Measurements from ENCODE around the gene PLA2G4F. TPM values are rescaled to one million over a fixed set of nuclear protein-coding genes. Genes with fewer than 3 reads are reported as not detected.

PLA2G4F gene
- not detected for polyA plus RNA-seq (2013, experiment 1 of 4)
- polyA plus RNA-seq (2013, experiment 2 of 4): not detected
- polyA plus RNA-seq (2013, experiment 3 of 4): not detected
- not detected for polyA plus RNA-seq (2013, experiment 4 of 4)

- no peak within 1 kb of the TSS for H3K27ac ChIP-seq (ENCODE audit: insufficient read depth, low read depth, low read length, poor library complexity, severe bottlenecking)
- H3K27me3 ChIP-seq (ENCODE audit: control insufficient read depth, insufficient read depth, low read length, poor library complexity, severe bottlenecking): no peaks in the 10 kb centered on the region
- H3K9me3 ChIP-seq (ENCODE audit: control insufficient read depth, low read length): no peaks in the 10 kb centered on the region
- 91% methylated on average over 8 of the region's 8 CpGs for WGBS, 2 experiments
- H3K4me1 ChIP-seq (ENCODE audit: control insufficient read depth, insufficient read depth, low read length): no peaks in the 10 kb centered on the region
- no peak within 1 kb of the TSS for H3K4me3 ChIP-seq (ENCODE audit: insufficient read depth, low read depth, low read length)
- peaks cover 7% of the 10 kb centered on the region for H3K36me3 ChIP-seq (ENCODE audit: control insufficient read depth, insufficient read depth, low read length)
Observed at GRCh38 chr15:42156243-42156922, at the start of gene PLA2G4F. Gene PLA2G4F (minus strand): TSS chr15:42156636. CDS start chr15:42156549, 87 bp downstream.

GRCh38 chr15:42203891-42204290, 47.5 kb upstream of the PLA2G4F start:
- H3K27me3 ChIP-seq (ENCODE audit: control insufficient read depth, insufficient read depth, low read length, poor library complexity, severe bottlenecking): no peaks in the 10 kb centered on the region
- no peaks in the 10 kb centered on the region for H3K36me3 ChIP-seq (ENCODE audit: control insufficient read depth, insufficient read depth, low read length)
- no peaks in the 10 kb centered on the region for H3K9me3 ChIP-seq (ENCODE audit: control insufficient read depth, low read length)
- peaks cover 5% of the 10 kb centered on the region for H3K4me1 ChIP-seq (ENCODE audit: control insufficient read depth, insufficient read depth, low read length)
- H3K27ac ChIP-seq (ENCODE audit: insufficient read depth, low read depth, low read length, poor library complexity, severe bottlenecking): no peak overlapping the region
- 93 to 98% methylated on average over 3 of the region's 3 CpGs for WGBS, 2 experiments
- no peak overlapping the region for H3K4me3 ChIP-seq (ENCODE audit: insufficient read depth, low read depth, low read length)

GRCh38 chr15:42202653-42203052, 46.2 kb upstream of the PLA2G4F start:
- peaks cover under 1% of the 10 kb centered on the region for H3K36me3 ChIP-seq (ENCODE audit: control insufficient read depth, insufficient read depth, low read length)
- 88 to 93% methylated on average over 2 of the region's 2 CpGs for WGBS, 2 experiments
- H3K4me3 ChIP-seq (ENCODE audit: insufficient read depth, low read depth, low read length): no peak overlapping the region
- no peaks in the 10 kb centered on the region for H3K9me3 ChIP-seq (ENCODE audit: control insufficient read depth, low read length)
- no peak overlapping the region for H3K27ac ChIP-seq (ENCODE audit: insufficient read depth, low read depth, low read length, poor library complexity, severe bottlenecking)
- H3K4me1 ChIP-seq (ENCODE audit: control insufficient read depth, insufficient read depth, low read length): peaks cover 5% of the 10 kb centered on the region
- H3K27me3 ChIP-seq (ENCODE audit: control insufficient read depth, insufficient read depth, low read length, poor library complexity, severe bottlenecking): no peaks in the 10 kb centered on the region

GRCh38 chr15:42201801-42202200, 45.4 kb upstream of the PLA2G4F start:
- H3K4me3 ChIP-seq (ENCODE audit: insufficient read depth, low read depth, low read length): no peak overlapping the region
- WGBS, 2 experiments: 78% methylated on average over 1 of the region's 1 CpG; no CpG with 5 or more reads in 1 of the 2 experiments

GRCh38 chr15:42199126-42199525, 42.7 kb upstream of the PLA2G4F start:
- H3K9me3 ChIP-seq (ENCODE audit: control insufficient read depth, low read length): no peaks in the 10 kb centered on the region
- H3K36me3 ChIP-seq (ENCODE audit: control insufficient read depth, insufficient read depth, low read length): peaks cover 6% of the 10 kb centered on the region
- 93 to 94% methylated on average over 5 of the region's 5 CpGs for WGBS, 2 experiments
- H3K4me1 ChIP-seq (ENCODE audit: control insufficient read depth, insufficient read depth, low read length): no peaks in the 10 kb centered on the region
- H3K27ac ChIP-seq (ENCODE audit: insufficient read depth, low read depth, low read length, poor library complexity, severe bottlenecking): no peak overlapping the region
- H3K27me3 ChIP-seq (ENCODE audit: control insufficient read depth, insufficient read depth, low read length, poor library complexity, severe bottlenecking): no peaks in the 10 kb centered on the region
- no peak overlapping the region for H3K4me3 ChIP-seq (ENCODE audit: insufficient read depth, low read depth, low read length)

More at GRCh38 chr15:42201801-42202200, 45.4 kb upstream of the PLA2G4F start:
- Histone ChIP-seq H3K27ac (ENCODE audit: insufficient read depth, low read depth, low read length, poor library complexity, severe bottlenecking) (no peak overlapping the region), H3K9me3 (ENCODE audit: control insufficient read depth, low read length) (no peaks in the 10 kb centered on the region), H3K36me3 (ENCODE audit: control insufficient read depth, insufficient read depth, low read length) (peaks cover 6% of the 10 kb centered on the region), H3K4me1 (ENCODE audit: control insufficient read depth, insufficient read depth, low read length) (no peaks in the 10 kb centered on the region), H3K27me3 (ENCODE audit: control insufficient read depth, insufficient read depth, low read length, poor library complexity, severe bottlenecking) (no peaks in the 10 kb centered on the region)

- Histone ChIP-seq H3K36me3 (ENCODE audit: control insufficient read depth, insufficient read depth, low read length) (peaks cover 6% of the 10 kb centered on the region), H3K4me3 (ENCODE audit: insufficient read depth, low read depth, low read length) (no peak overlapping the region), H3K27ac (ENCODE audit: insufficient read depth, low read depth, low read length, poor library complexity, severe bottlenecking) (no peak overlapping the region), H3K4me1 (ENCODE audit: control insufficient read depth, insufficient read depth, low read length) (no peaks in the 10 kb centered on the region), H3K9me3 (ENCODE audit: control insufficient read depth, low read length) (no peaks in the 10 kb centered on the region), H3K27me3 (ENCODE audit: control insufficient read depth, insufficient read depth, low read length, poor library complexity, severe bottlenecking) (no peaks in the 10 kb centered on the region)
- WGBS, 2 experiments: 94 to 98% methylated on average over 1 of the region's 1 CpG
Observed at GRCh38 chr15:42198516-42198915, 42.1 kb upstream of the PLA2G4F start.

- Histone ChIP-seq H3K9me3 (ENCODE audit: control insufficient read depth, low read length) (no peaks in the 10 kb centered on the region), H3K4me3 (ENCODE audit: insufficient read depth, low read depth, low read length) (no peak overlapping the region), H3K27ac (ENCODE audit: insufficient read depth, low read depth, low read length, poor library complexity, severe bottlenecking) (no peak overlapping the region), H3K27me3 (ENCODE audit: control insufficient read depth, insufficient read depth, low read length, poor library complexity, severe bottlenecking) (no peaks in the 10 kb centered on the region), H3K4me1 (ENCODE audit: control insufficient read depth, insufficient read depth, low read length) (no peaks in the 10 kb centered on the region), H3K36me3 (ENCODE audit: control insufficient read depth, insufficient read depth, low read length) (peaks cover 17% of the 10 kb centered on the region)
- 89 to 94% methylated on average over 5 of the region's 5 CpGs for WGBS, 2 experiments
Observed at GRCh38 chr15:42194513-42194912, 38.1 kb upstream of the PLA2G4F start.

- WGBS, 2 experiments: 98% methylated on average over 3 of the region's 3 CpGs
- peaks cover 24% of the 10 kb centered on the region for H3K36me3 ChIP-seq (ENCODE audit: control insufficient read depth, insufficient read depth, low read length)
Observed at GRCh38 chr15:42193383-42193782, 36.9 kb upstream of the PLA2G4F start.

GRCh38 chr15:42191610-42192346, 35.3 kb upstream of the PLA2G4F start:
- no peaks in the 10 kb centered on the region for H3K27me3 ChIP-seq (ENCODE audit: control insufficient read depth, insufficient read depth, low read length, poor library complexity, severe bottlenecking)
- no peak overlapping the region for H3K4me3 ChIP-seq (ENCODE audit: insufficient read depth, low read depth, low read length)
- peaks cover 34% of the 10 kb centered on the region for H3K36me3 ChIP-seq (ENCODE audit: control insufficient read depth, insufficient read depth, low read length)
- H3K9me3 ChIP-seq (ENCODE audit: control insufficient read depth, low read length): no peaks in the 10 kb centered on the region
- H3K27ac ChIP-seq (ENCODE audit: insufficient read depth, low read depth, low read length, poor library complexity, severe bottlenecking): no peak overlapping the region
- no peaks in the 10 kb centered on the region for H3K4me1 ChIP-seq (ENCODE audit: control insufficient read depth, insufficient read depth, low read length)
- 97% methylated on average over 6 to 7 of the region's 8 CpGs for WGBS, 2 experiments

More at GRCh38 chr15:42193383-42193782, 36.9 kb upstream of the PLA2G4F start:
- no peaks in the 10 kb centered on the region for H3K27me3 ChIP-seq (ENCODE audit: control insufficient read depth, insufficient read depth, low read length, poor library complexity, severe bottlenecking)
- H3K27ac ChIP-seq (ENCODE audit: insufficient read depth, low read depth, low read length, poor library complexity, severe bottlenecking): no peak overlapping the region
- H3K4me3 ChIP-seq (ENCODE audit: insufficient read depth, low read depth, low read length): no peak overlapping the region
- no peaks in the 10 kb centered on the region for H3K9me3 ChIP-seq (ENCODE audit: control insufficient read depth, low read length)
- H3K4me1 ChIP-seq (ENCODE audit: control insufficient read depth, insufficient read depth, low read length): no peaks in the 10 kb centered on the region

- WGBS, 2 experiments: 89 to 94% methylated on average over 2 of the region's 2 CpGs
- no peaks in the 10 kb centered on the region for H3K27me3 ChIP-seq (ENCODE audit: control insufficient read depth, insufficient read depth, low read length, poor library complexity, severe bottlenecking)
- peaks cover 38% of the 10 kb centered on the region for H3K36me3 ChIP-seq (ENCODE audit: control insufficient read depth, insufficient read depth, low read length)
- H3K27ac ChIP-seq (ENCODE audit: insufficient read depth, low read depth, low read length, poor library complexity, severe bottlenecking): no peak overlapping the region
- no peaks in the 10 kb centered on the region for H3K4me1 ChIP-seq (ENCODE audit: control insufficient read depth, insufficient read depth, low read length)
- H3K9me3 ChIP-seq (ENCODE audit: control insufficient read depth, low read length): no peaks in the 10 kb centered on the region
- no peak overlapping the region for H3K4me3 ChIP-seq (ENCODE audit: insufficient read depth, low read depth, low read length)
Observed at GRCh38 chr15:42190370-42190769, 33.9 kb upstream of the PLA2G4F start.
